ENCODE data around the gene VIPR2.

VIPR2 gene

GRCh38 chr7:159031135-159031701 lies 113.4 kb downstream of the VIPR2 start:
- H3K79me2 ChIP-seq (ENCODE audit: control insufficient read depth, low read length), result no peaks in the 10 kb centered on the region
- H3K4me1 ChIP-seq (ENCODE audit: control insufficient read depth, low read length), result no peaks in the 10 kb centered on the region
- no peak overlapping the region for H3K4me2 ChIP-seq (ENCODE audit: low read length)
- H4K20me1 ChIP-seq (ENCODE audit: control insufficient read depth, insufficient read depth, low read depth, low read length), result no peaks in the 10 kb centered on the region
- no peak overlapping the region for H3K27ac ChIP-seq (ENCODE audit: low read depth, low read length)
- H3K4me3 ChIP-seq (ENCODE audit: low read length), result no peak overlapping the region
- no peaks in the 10 kb centered on the region for H3F3A ChIP-seq (ENCODE audit: control insufficient read depth, insufficient read depth)
- H3K9me3 ChIP-seq (ENCODE audit: control insufficient read depth, insufficient read depth, low read length), result peaks cover 5% of the 10 kb centered on the region; the same call in 1 of the 2 replicates
- TF ChIP-seq EZH2phosphoT487 (IDR thresholded peaks at IDR 0.05; ENCODE audit: borderline replicate concordance, low read length) (no peak), CTCF (IDR thresholded peaks at IDR 0.05; ENCODE audit: low read depth, low read length, poor library complexity, severe bottlenecking) (no peak)
- no peaks in the 10 kb centered on the region for H3K9me2 ChIP-seq (replicated peaks; ENCODE audit: control insufficient read depth, low read length)
- H3K27me3 ChIP-seq (ENCODE audit: control insufficient read depth, low read length), result no peaks in the 10 kb centered on the region
- H3K36me3 ChIP-seq (ENCODE audit: control insufficient read depth, low read length), result no peaks in the 10 kb centered on the region

DNA sequence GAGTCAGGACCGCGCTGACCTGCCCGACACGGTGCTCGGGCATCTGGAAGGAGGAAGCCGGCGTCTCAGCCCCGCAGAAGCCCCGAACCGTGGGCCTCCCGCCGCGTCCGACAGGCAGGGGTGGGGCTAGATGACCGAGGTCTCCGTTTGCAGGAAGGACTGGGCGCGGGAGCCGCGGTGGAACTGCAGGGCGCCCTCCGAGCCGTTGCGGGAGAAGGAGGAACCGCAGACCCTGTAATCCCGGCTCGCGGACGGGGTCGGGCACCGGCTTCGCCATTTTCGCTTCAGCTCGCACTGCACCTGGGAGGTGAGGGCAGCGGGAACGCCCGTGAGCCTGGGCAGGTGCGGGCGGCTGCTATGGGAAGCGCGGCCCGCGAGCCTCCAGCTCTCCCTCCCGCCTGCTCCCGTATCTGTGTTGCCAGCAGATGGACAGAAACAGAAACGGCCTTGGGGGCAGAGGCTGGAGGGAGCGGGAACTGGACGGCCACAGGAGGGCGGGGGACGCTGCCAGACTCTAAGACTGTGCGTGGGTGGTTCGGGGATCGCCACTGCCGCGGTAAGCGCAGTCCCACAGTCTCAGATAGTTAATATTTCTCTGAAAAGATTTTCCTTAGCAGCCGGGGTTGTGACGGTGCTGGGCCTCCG lies 114.1 kb downstream of the VIPR2 start:
- Histone ChIP-seq H3K4me3 (ENCODE audit: low read length) (no peak overlapping the region), H3K27ac (ENCODE audit: low read depth, low read length) (no peak overlapping the region), H3K79me2 (ENCODE audit: control insufficient read depth, low read length) (no peaks in the 10 kb centered on the region), H3K9me2 (replicated peaks; ENCODE audit: control insufficient read depth, low read length) (no peaks in the 10 kb centered on the region), H4K20me1 (ENCODE audit: control insufficient read depth, insufficient read depth, low read depth, low read length) (no peaks in the 10 kb centered on the region), H3K4me2 (ENCODE audit: low read length) (no peak overlapping the region), H3F3A (ENCODE audit: control insufficient read depth, insufficient read depth) (no peaks in the 10 kb centered on the region), H3K36me3 (ENCODE audit: control insufficient read depth, low read length) (no peaks in the 10 kb centered on the region), H3K27me3 (ENCODE audit: control insufficient read depth, low read length) (no peaks in the 10 kb centered on the region), H3K4me1 (ENCODE audit: control insufficient read depth, low read length) (no peaks in the 10 kb centered on the region), H3K9me3 (ENCODE audit: control insufficient read depth, insufficient read depth, low read length) (peaks cover 5% of the 10 kb centered on the region; the same call in 1 of the 2 replicates)
- no peak for TF ChIP-seq EZH2phosphoT487 (IDR thresholded peaks at IDR 0.05; ENCODE audit: borderline replicate concordance, low read length)
- TF ChIP-seq CTCF (IDR thresholded peaks at IDR 0.05; ENCODE audit: low read depth, low read length, poor library complexity, severe bottlenecking), result no peak

- TF ChIP-seq CTCF (IDR thresholded peaks at IDR 0.05; ENCODE audit: low read depth, low read length, poor library complexity, severe bottlenecking) (no peak), EZH2phosphoT487 (IDR thresholded peaks at IDR 0.05; ENCODE audit: borderline replicate concordance, low read length) (no peak)
- no peak overlapping the region for H3K4me3 ChIP-seq (ENCODE audit: low read length)
- H3K36me3 ChIP-seq (ENCODE audit: control insufficient read depth, low read length), result no peaks in the 10 kb centered on the region
- no peaks in the 10 kb centered on the region for H3K9me2 ChIP-seq (replicated peaks; ENCODE audit: control insufficient read depth, low read length)
- no peaks in the 10 kb centered on the region for H3F3A ChIP-seq (ENCODE audit: control insufficient read depth, insufficient read depth)
- H3K27ac ChIP-seq (ENCODE audit: low read depth, low read length), result no peak overlapping the region
- no peaks in the 10 kb centered on the region for H3K27me3 ChIP-seq (ENCODE audit: control insufficient read depth, low read length)
- H3K9me3 ChIP-seq (ENCODE audit: control insufficient read depth, insufficient read depth, low read length), result peaks cover 13% of the 10 kb centered on the region; the same call in 1 of the 2 replicates
- no peak overlapping the region for H3K4me2 ChIP-seq (ENCODE audit: low read length)
- no peaks in the 10 kb centered on the region for H3K4me1 ChIP-seq (ENCODE audit: control insufficient read depth, low read length)
- H4K20me1 ChIP-seq (ENCODE audit: control insufficient read depth, insufficient read depth, low read depth, low read length), result no peaks in the 10 kb centered on the region
- H3K79me2 ChIP-seq (ENCODE audit: control insufficient read depth, low read length), result no peaks in the 10 kb centered on the region
Observed at GRCh38 chr7:159028508-159029401, 115.9 kb downstream of the VIPR2 start.
